Astrocyte of the spinal cord (primary cell): ENCODE data around the gene BCL11A.

Source experiments
- DNase-seq: peaks from one replicate; pipeline ENCODE4 v3.0.0; 2011; ENCODE audit warnings: low read depth, low spot score
- H3K4me3 ChIP-seq: 2 replicates; pipeline ENCODE4 v1.5.1; 2011; ENCODE audit warnings: low read depth, mild to moderate bottlenecking, low read length, moderate library complexity
- in situ Hi-C: cut with HindIII; loops from 2 replicates; pipeline ENCODE4 v1.10.0; 2017; ENCODE audit warnings: low sequenced_read_pairs
- TF ChIP-seq, protein P1 (sequence below): IDR thresholded peaks from 2 replicates; pipeline ENCODE4 v1.5.1; 2012; ENCODE audit warnings: low read depth, mild to moderate bottlenecking, low read length, inconsistent platforms

BCL11A gene

DNA sequence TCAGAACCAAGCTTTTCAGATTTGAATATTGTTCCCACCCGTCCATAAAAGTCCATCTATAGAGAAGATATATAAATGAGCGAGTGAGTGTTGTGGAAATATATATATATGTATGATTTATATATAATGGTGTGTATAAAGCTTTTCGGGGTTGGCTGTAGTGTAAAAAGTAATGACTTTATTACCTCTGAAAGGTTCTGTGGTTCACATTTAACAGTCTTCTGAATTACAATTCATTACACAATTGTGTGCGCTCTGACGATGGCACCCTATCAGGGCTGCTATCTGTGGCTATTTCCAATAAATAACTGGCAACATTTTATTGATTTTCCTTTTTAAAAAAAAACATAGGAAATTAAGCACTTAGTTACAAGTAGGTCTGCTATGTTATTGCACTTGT lies 2.7 kb upstream of the BCL11A start:
- DNase-seq, result no peak
- TF ChIP-seq, protein P1, sequence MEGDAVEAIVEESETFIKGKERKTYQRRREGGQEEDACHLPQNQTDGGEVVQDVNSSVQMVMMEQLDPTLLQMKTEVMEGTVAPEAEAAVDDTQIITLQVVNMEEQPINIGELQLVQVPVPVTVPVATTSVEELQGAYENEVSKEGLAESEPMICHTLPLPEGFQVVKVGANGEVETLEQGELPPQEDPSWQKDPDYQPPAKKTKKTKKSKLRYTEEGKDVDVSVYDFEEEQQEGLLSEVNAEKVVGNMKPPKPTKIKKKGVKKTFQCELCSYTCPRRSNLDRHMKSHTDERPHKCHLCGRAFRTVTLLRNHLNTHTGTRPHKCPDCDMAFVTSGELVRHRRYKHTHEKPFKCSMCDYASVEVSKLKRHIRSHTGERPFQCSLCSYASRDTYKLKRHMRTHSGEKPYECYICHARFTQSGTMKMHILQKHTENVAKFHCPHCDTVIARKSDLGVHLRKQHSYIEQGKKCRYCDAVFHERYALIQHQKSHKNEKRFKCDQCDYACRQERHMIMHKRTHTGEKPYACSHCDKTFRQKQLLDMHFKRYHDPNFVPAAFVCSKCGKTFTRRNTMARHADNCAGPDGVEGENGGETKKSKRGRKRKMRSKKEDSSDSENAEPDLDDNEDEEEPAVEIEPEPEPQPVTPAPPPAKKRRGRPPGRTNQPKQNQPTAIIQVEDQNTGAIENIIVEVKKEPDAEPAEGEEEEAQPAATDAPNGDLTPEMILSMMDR, result no peak
- no peak overlapping the region for H3K4me3 ChIP-seq
- in situ Hi-C loops, result no loop called here

DNA sequence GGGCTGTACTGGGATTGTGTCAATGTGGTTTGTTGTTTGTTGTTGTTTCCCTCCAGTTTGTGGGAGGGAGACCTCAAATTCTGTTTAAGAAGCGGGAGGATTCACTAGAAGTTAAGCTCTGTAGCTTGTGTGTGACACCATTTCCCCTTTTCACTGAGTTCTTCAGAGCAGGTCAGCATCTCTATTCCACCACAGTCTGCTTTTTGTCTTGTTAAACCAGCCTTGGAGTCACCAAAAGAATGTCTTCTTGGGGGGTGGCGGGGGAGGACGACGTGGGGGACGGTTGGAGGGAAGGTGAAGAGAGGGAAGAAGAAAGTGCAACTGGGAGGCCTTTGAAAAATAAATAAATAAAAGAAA lies 2.3 kb upstream of the BCL11A start:
- DNase-seq, result no peak
- in situ Hi-C loops, result no loop called here
- TF ChIP-seq, protein P1, result no peak
- peak overlapping the region; percentile 76 for H3K4me3 ChIP-seq

DNA sequence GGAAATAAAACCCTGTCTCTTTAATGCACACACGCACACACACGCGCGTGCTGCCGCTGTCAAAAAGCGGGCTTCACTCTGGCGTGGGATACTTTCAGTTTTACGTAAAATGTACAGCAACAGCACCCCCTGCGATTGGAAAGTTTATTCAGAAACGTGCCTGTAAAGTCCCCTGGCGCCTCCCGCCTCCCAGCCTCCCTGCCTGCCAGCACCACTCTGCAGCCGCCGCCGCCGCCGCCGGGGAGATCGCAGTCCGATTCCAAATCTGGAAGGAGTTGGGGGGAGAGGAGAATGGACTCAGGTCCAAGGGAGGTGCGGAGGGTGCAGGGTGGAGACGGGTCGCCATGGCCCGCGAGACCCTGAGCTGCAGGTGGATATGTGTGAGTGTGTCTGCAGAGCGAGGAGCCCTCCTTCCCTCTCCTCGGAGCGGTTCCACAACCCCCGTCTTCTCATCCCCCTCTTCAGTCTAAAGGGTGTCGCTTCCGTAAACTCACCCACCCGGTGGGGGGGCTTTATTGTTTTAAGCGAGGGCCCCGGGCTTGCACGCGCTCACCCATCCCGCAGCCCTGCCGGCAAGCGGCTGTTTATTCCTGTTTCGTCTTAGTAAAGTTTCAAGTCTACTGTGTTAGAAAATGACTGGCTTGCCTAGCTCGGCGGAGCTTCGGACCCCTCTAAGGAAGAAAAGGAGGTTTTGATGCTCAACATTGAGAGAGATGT lies 1.8 kb upstream of the BCL11A start:
- TF ChIP-seq, protein P1, result peak; percentile 48
- in situ Hi-C loops, result no loop called here
- peak overlapping the region; percentile 76 for H3K4me3 ChIP-seq
- peak; percentile 72 for DNase-seq

DNA sequence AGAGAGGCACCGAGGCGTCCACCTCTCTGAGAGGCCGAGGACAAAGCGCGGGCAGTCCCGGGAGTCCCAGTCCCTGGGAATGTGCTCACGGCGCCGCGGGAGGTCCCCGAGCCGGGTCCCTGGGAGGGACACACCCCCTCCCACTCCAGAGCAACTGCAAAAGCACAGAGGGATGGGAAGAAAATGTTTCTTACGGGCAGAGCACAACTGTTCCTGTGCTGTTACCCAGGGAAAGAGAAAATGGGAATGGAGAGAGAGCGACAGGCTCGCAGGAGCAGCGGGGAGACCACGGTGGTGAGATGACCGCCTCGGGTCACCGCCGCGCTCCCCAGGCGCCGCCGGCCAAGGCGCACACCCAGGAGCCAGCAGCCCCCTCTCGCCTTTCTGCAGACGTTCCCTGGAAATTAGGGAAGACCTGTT lies 1.2 kb upstream of the BCL11A start:
- DNase-seq, result no peak
- peak overlapping the region; percentile 76 for H3K4me3 ChIP-seq
- TF ChIP-seq, protein P1, result no peak
- in situ Hi-C loops, result no loop called here

DNA sequence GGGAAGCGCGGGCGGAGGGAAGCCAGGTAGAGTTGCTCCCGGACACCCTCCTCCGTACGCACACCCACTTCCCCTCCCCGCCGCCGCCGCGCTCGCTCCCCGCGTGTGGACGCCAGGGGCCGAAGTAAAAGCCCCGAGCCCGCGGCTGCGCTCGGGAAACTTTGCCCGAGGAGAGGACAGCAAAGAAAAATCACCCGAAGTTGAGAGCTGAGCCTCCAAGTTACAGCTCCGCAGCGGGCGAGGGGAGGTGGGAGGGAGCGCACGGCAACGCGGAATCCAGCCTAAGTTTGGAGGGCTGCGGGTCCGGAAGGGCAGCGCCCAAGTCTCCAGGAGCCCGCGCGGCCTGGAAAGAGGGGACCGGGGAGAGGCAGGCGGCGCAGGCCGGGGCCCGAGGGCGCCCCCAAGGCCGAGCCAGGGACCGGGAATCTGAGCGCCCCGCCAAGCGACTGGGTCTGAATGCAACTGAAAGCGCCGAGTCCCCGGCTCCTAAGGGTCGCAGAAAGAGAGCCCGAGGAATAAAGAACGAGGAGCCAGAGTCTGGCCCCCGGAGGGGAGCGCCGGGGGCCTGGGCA lies 706 bp upstream of the BCL11A start:
- in situ Hi-C loops, result no loop called here
- peak overlapping the region; percentile 76 for H3K4me3 ChIP-seq
- TF ChIP-seq, protein P1, result peak; percentile 4
- DNase-seq, result peak; percentile 35

DNA sequence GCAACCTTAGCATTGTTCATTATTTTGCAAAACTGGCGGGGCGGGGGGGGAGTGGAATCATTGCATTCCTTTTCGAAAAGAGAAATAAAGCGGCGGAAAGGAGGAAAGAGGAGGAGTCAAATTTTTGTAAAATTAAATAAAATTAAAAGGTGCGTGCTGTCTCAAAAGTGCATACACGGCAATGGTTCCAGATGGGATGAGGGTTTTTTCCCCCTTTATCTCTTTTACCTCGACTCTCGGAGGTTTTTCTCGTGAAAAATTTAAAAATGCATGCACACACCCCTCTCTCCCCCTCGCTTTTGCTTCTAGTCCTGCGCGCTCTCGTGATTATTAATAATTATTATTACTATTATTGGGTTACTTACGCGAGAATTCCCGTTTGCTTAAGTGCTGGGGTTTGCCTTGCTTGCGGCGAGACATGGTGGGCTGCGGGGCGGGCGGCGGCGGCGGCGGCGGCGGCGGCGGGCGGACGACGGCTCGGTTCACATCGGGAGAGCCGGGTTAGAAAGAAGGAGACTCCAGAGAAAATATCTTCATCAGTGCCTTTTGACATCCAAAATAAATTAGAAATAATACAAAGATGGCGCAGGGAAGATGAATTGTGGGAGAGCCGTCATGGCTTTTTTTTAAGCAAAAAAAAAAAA lies 481 bp downstream of the BCL11A start:
- peak overlapping the region; percentile 76 for H3K4me3 ChIP-seq
- TF ChIP-seq, protein P1, result no peak
- in situ Hi-C loops, result no loop called here
- DNase-seq, result no peak
